Fibroblast of lung (primary cell): Measurements from ENCODE around the gene SH3BGRL2.

ENCODE experiments used
- CTCF ChIP-seq, 2 donors: IDR thresholded peaks in 1 of 2; conservative IDR thresholded peaks in 1 of 2; 1 replicate in 1 of 2; 2 replicates in 1 of 2; pipeline ENCODE4 v1.5.1; 2011 to 2012; ENCODE audit warnings: low read length in 2 of 2, control low read depth in 1 of 2, inconsistent platforms in 1 of 2, low read depth in 1 of 2, mild to moderate bottlenecking in 1 of 2
- EZH2 ChIP-seq: IDR thresholded peaks from 2 replicates; pipeline ENCODE4 v1.5.1; 2012; ENCODE audit warnings: low read length, control low read depth, mild to moderate bottlenecking; ENCODE audit errors: missing control alignments

GRCh38 chr6:79610306-79611009, 20.7 kb upstream of the SH3BGRL2 start:
- TF ChIP-seq CTCF (conservative IDR thresholded peaks at IDR 0.05 in 1 of 2, IDR thresholded peaks at IDR 0.05 in 1 of 2; ENCODE audit: low read depth in 1 of 2, low read length in 2 of 2) (no peak), EZH2 (no peak)
